Ectodermal cell (in vitro differentiated cells): ENCODE data around the gene LRATD1.

Experiments
- H3K27ac ChIP-seq: 2 replicates; pipeline ENCODE4 v1.7.0; 2013; ENCODE audit warnings: mild to moderate bottlenecking, low read depth, low read length; ENCODE audit not compliant: insufficient read depth, poor library complexity, severe bottlenecking
- H3K27me3 ChIP-seq: 2 replicates; pipeline ENCODE4 v1.7.0; 2013; ENCODE audit warnings: mild to moderate bottlenecking, low read length; ENCODE audit not compliant: insufficient read depth, control insufficient read depth, poor library complexity, severe bottlenecking
- H3K36me3 ChIP-seq: one replicate; pipeline ENCODE4 v1.7.0; 2013; ENCODE audit warnings: low read length; ENCODE audit not compliant: control insufficient read depth, insufficient read depth
- H3K4me1 ChIP-seq: one replicate; pipeline ENCODE4 v1.7.0; 2013; ENCODE audit warnings: low read length; ENCODE audit not compliant: control insufficient read depth, insufficient read depth
- H3K4me3 ChIP-seq: 2 replicates; pipeline ENCODE4 v1.7.0; 2013; ENCODE audit warnings: low read depth, low read length, control low read depth; ENCODE audit not compliant: insufficient read depth
- H3K9me3 ChIP-seq: 2 replicates; pipeline ENCODE4 v1.7.0; 2013; ENCODE audit warnings: mild to moderate bottlenecking, low read length, moderate library complexity; ENCODE audit not compliant: control insufficient read depth
- WGBS, 2 experiments: methylation state at CpG; one replicate each; pipeline ENCODE4 v1.1.7; 2013; ENCODE audit warnings: missing lambda C conversion rate in 2 of 2; 5-methylcytosine and 5-hydroxymethylcytosine counted together

The LRATD1 gene

GRCh38 chr2:14650066-14650465, 17.5 kb downstream of the LRATD1 start:
- H3K27me3 ChIP-seq = no peaks in the 10 kb centered on the region
- no peak overlapping the region for H3K4me3 ChIP-seq
- H3K27ac ChIP-seq = no peak overlapping the region
- H3K36me3 ChIP-seq = no peaks in the 10 kb centered on the region
- H3K4me1 ChIP-seq = no peaks in the 10 kb centered on the region
- no peaks in the 10 kb centered on the region for H3K9me3 ChIP-seq

GRCh38 chr2:14654835-14655282, 22.3 kb downstream of the LRATD1 start:
- H3K27me3 ChIP-seq = no peaks in the 10 kb centered on the region
- H3K36me3 ChIP-seq = no peaks in the 10 kb centered on the region
- H3K9me3 ChIP-seq = no peaks in the 10 kb centered on the region
- H3K27ac ChIP-seq = no peak overlapping the region
- no peak overlapping the region for H3K4me3 ChIP-seq
- no peaks in the 10 kb centered on the region for H3K4me1 ChIP-seq
- WGBS, 2 experiments = 86 to 92% methylated on average over 4 of the region's 4 CpGs

GRCh38 chr2:14656146-14656545, 23.6 kb downstream of the LRATD1 start:
- no peaks in the 10 kb centered on the region for H3K9me3 ChIP-seq
- 94 to 96% methylated on average over 3 of the region's 3 CpGs for WGBS, 2 experiments

GRCh38 chr2:14661163-14661562, 28.6 kb downstream of the LRATD1 start:
- Histone ChIP-seq H3K27ac (no peak overlapping the region), H3K27me3 (no peaks in the 10 kb centered on the region), H3K9me3 (no peaks in the 10 kb centered on the region), H3K36me3 (no peaks in the 10 kb centered on the region), H3K4me1 (no peaks in the 10 kb centered on the region), H3K4me3 (no peak overlapping the region)
- WGBS, 2 experiments = 91 to 98% methylated on average over 3 of the region's 3 CpGs

More at GRCh38 chr2:14656146-14656545, 23.6 kb downstream of the LRATD1 start:
- no peaks in the 10 kb centered on the region for H3K36me3 ChIP-seq
- no peaks in the 10 kb centered on the region for H3K4me1 ChIP-seq
- H3K27ac ChIP-seq = no peak overlapping the region
- no peaks in the 10 kb centered on the region for H3K27me3 ChIP-seq
- H3K4me3 ChIP-seq = no peak overlapping the region

- Histone ChIP-seq H3K4me1 (no peaks in the 10 kb centered on the region), H3K27me3 (no peaks in the 10 kb centered on the region), H3K27ac (no peak overlapping the region), H3K4me3 (no peak overlapping the region), H3K9me3 (no peaks in the 10 kb centered on the region), H3K36me3 (no peaks in the 10 kb centered on the region)
- WGBS, 2 experiments = 84 to 90% methylated on average over 8 of the region's 8 CpGs
Observed at GRCh38 chr2:14673351-14673875, 40.9 kb downstream of the LRATD1 start.

GRCh38 chr2:14675489-14675888, 43.0 kb downstream of the LRATD1 start:
- WGBS, 2 experiments = 59 to 75% methylated on average over 1 of the region's 1 CpG
- no peak overlapping the region for H3K27ac ChIP-seq
- H3K9me3 ChIP-seq = no peaks in the 10 kb centered on the region
- H3K4me1 ChIP-seq = no peaks in the 10 kb centered on the region
- no peak overlapping the region for H3K4me3 ChIP-seq
- no peaks in the 10 kb centered on the region for H3K27me3 ChIP-seq
- no peaks in the 10 kb centered on the region for H3K36me3 ChIP-seq

- no peaks in the 10 kb centered on the region for H3K9me3 ChIP-seq
- no peaks in the 10 kb centered on the region for H3K27me3 ChIP-seq
Observed at GRCh38 chr2:14676371-14676770, 43.9 kb downstream of the LRATD1 start.

GRCh38 chr2:14677039-14677438, 44.5 kb downstream of the LRATD1 start:
- WGBS, 2 experiments = 64% methylated on average over 1 of the region's 1 CpG; no CpG with 5 or more reads in 1 of the 2 experiments
- no peaks in the 10 kb centered on the region for H3K36me3 ChIP-seq
- H3K4me1 ChIP-seq = no peaks in the 10 kb centered on the region
- no peaks in the 10 kb centered on the region for H3K9me3 ChIP-seq
- no peaks in the 10 kb centered on the region for H3K27me3 ChIP-seq
- H3K4me3 ChIP-seq = no peak overlapping the region
- no peak overlapping the region for H3K27ac ChIP-seq

More at GRCh38 chr2:14676371-14676770, 43.9 kb downstream of the LRATD1 start:
- Histone ChIP-seq H3K27ac (no peak overlapping the region), H3K4me3 (no peak overlapping the region), H3K4me1 (no peaks in the 10 kb centered on the region), H3K36me3 (no peaks in the 10 kb centered on the region)

GRCh38 chr2:14678761-14679160, 46.2 kb downstream of the LRATD1 start:
- no peak overlapping the region for H3K27ac ChIP-seq
- WGBS, 2 experiments = 80% methylated on average over 1 of the region's 1 CpG; no CpG with 5 or more reads in 1 of the 2 experiments

GRCh38 chr2:14681608-14682007, 49.1 kb downstream of the LRATD1 start:
- no peaks in the 10 kb centered on the region for H3K36me3 ChIP-seq
- 94% methylated on average over 3 of the region's 3 CpGs for WGBS, 2 experiments

More at GRCh38 chr2:14678761-14679160, 46.2 kb downstream of the LRATD1 start:
- no peak overlapping the region for H3K4me3 ChIP-seq
- no peaks in the 10 kb centered on the region for H3K9me3 ChIP-seq
- H3K36me3 ChIP-seq = no peaks in the 10 kb centered on the region
- H3K4me1 ChIP-seq = no peaks in the 10 kb centered on the region
- no peaks in the 10 kb centered on the region for H3K27me3 ChIP-seq

More at GRCh38 chr2:14681608-14682007, 49.1 kb downstream of the LRATD1 start:
- H3K27me3 ChIP-seq = no peaks in the 10 kb centered on the region
- no peak overlapping the region for H3K4me3 ChIP-seq
- no peaks in the 10 kb centered on the region for H3K4me1 ChIP-seq
- no peak overlapping the region for H3K27ac ChIP-seq
- H3K9me3 ChIP-seq = no peaks in the 10 kb centered on the region
